Left lung (tissue), 14 donors: ENCODE results near the gene XRCC6. TPM values are rescaled to one million over a fixed set of nuclear protein-coding genes. Genes with fewer than 3 reads are reported as not detected.
A peak's percentile ranks its signal among the peaks of the same experiment; 100 is the strongest.
"Not testable (repeated sequence)": the region's sequence is repeated elsewhere in the genome, so short reads cannot be mapped to it uniquely, and the experiment has no call there.

Source experiments
- ATAC-seq: fragments of 200-7000 bp; cut with Tn5 transposase; one replicate; pipeline ENCODE4 v1.9.1; 2020; ENCODE audit warnings: moderate library complexity
- DNase-seq, 4 donors: peaks; one replicate each; pipeline ENCODE4 v3.0.0-alpha.2; 2013 to 2020
- H3K27ac ChIP-seq, 2 donors: fragments of 200-600 bp; sonication (generic) in 1 of 2; one replicate each; pipeline versions ENCODE4 v1.5.0 to v1.8.0; 2020 to 2021
- H3K27me3 ChIP-seq, 2 donors: fragments of 200-600 bp; sonication (generic) in 1 of 2; one replicate each; pipeline versions ENCODE4 v1.5.0 to v1.8.0; 2020 to 2021
- H3K36me3 ChIP-seq, 2 donors: fragments of 200-600 bp; sonication (generic) in 1 of 2; one replicate each; pipeline versions ENCODE4 v1.5.0 to v1.8.0; 2020 to 2021
- H3K4me1 ChIP-seq, 2 donors: fragments of 200-600 bp; one replicate each; pipeline ENCODE4 v1.8.0; 2021
- H3K4me3 ChIP-seq, 2 donors: fragments of 200-600 bp; sonication (generic) in 1 of 2; one replicate each; pipeline versions ENCODE4 v1.5.0 to v1.8.0; 2020 to 2021; ENCODE audit warnings: mild to moderate bottlenecking in 1 of 2
- H3K9me3 ChIP-seq, 2 donors: fragments of 200-600 bp; sonication (generic) in 1 of 2; one replicate each; pipeline versions ENCODE4 v1.5.0 to v1.8.0; 2020 to 2021
- intact Hi-C, 2 donors: fragments of 100-400 bp; cut with DNase I; formaldehyde crosslinking; loops; one replicate each; pipeline versions ENCODE4 v1.11.2 to v1.14.2; 2022
- long read RNA-seq, 12 donors: library from polyadenylated mRNA in 2 of 12; unstranded in 2 of 12; transcript quantifications; one replicate each; pipeline ENCODE4 v2.0.0 and lab custom pipeline, GENCODE V29; 2019 to 2026
- polyA plus RNA-seq, 6 donors: library from polyadenylated mRNA; unstranded; fragments of 120-200 nt; gene quantifications; one replicate each; pipeline ENCODE4 v1.2.1, GENCODE V29; 2013; ENCODE audit not compliant: insufficient read length in 6 of 6
- total RNA-seq, 2 donors: library from RNA; stranded (reverse); fragmentation: NEBNext Ultra II Directional; extraction: Animal tissue kit (Norgen Biotek cat#: 25700); gene quantifications; one replicate each; pipeline ENCODE4 v1.2.1, GENCODE V29; 2021
- TF ChIP-seq, protein P1 (sequence below), 2 donors: fragments of 200-600 bp; sonication (generic) in 1 of 2; IDR thresholded peaks; one replicate each; pipeline versions ENCODE4 v1.5.0 to v1.8.0; 2021; ENCODE audit warnings: antibody characterized with exemption in 2 of 2
- donor health status: DM: no; HTN: yes; CAD: no.
- donor health status: DM: no; HTN: no; CAD: no.

The XRCC6 gene
- total RNA-seq (100 to 1,000 TPM; 176 to 214 TPM), polyA plus RNA-seq (100 to 1,000 TPM; 326 to 363 (median 345) TPM)
- long read RNA-seq, donor 1, transcript XRCC6-201 (12 exons, 2,709 nt) = minor isoform, 19 of 210 reads
- long read RNA-seq, donor 1, transcript XRCC6-202 (13 exons, 2,296 nt) = major isoform, 65 of 210 reads
- long read RNA-seq, donor 1, partial matches to known transcripts = 125 of 210 reads
- long read RNA-seq, donor 1, other reads (novel, unspliced or antisense) = 0 of 210 reads
- long read RNA-seq, donor 2, transcript XRCC6-201 (12 exons, 2,709 nt) = minor isoform, 10 of 153 reads
- long read RNA-seq, donor 2, transcript XRCC6-202 (13 exons, 2,296 nt) = major isoform, 70 of 153 reads
- long read RNA-seq, donor 2, partial matches to known transcripts = 67 of 153 reads
- long read RNA-seq, donor 2, other reads (novel, unspliced or antisense) = 0 of 153 reads
- long read RNA-seq, donor 3, transcript XRCC6-201 (12 exons, 2,709 nt) = minor isoform, 10 of 107 reads
- long read RNA-seq, donor 3, transcript XRCC6-202 (13 exons, 2,296 nt) = major isoform, 74 of 107 reads
- long read RNA-seq, donor 3, partial matches to known transcripts = 15 of 107 reads
- long read RNA-seq, donor 3, other reads (novel, unspliced or antisense) = 8 of 107 reads
- long read RNA-seq, donor 4, transcript XRCC6-202 (13 exons, 2,296 nt) = major isoform, 102 of 136 reads
- long read RNA-seq, donor 4, transcript XRCC6-201 (12 exons, 2,709 nt) = minor isoform, 16 of 136 reads
- long read RNA-seq, donor 4, partial matches to known transcripts = 10 of 136 reads
- long read RNA-seq, donor 4, other reads (novel, unspliced or antisense) = 6 of 136 reads
- long read RNA-seq, donor 5, transcript XRCC6-202 (13 exons, 2,296 nt) = major isoform, 57 of 129 reads
- long read RNA-seq, donor 5, partial matches to known transcripts = 63 of 129 reads
- long read RNA-seq, donor 5, other reads (novel, unspliced or antisense) = 5 of 129 reads
- long read RNA-seq, donor 6, transcript XRCC6-201 (12 exons, 2,709 nt) = minor isoform, 16 of 141 reads
- long read RNA-seq, donor 6, transcript XRCC6-202 (13 exons, 2,296 nt) = major isoform, 81 of 141 reads
- long read RNA-seq, donor 6, partial matches to known transcripts = 38 of 141 reads
- long read RNA-seq, donor 6, other reads (novel, unspliced or antisense) = 5 of 141 reads
- long read RNA-seq, donor 7, transcript XRCC6-202 (13 exons, 2,296 nt) = major isoform, 59 of 90 reads
- long read RNA-seq, donor 7, transcript XRCC6-201 (12 exons, 2,709 nt) = minor isoform, 10 of 90 reads
- long read RNA-seq, donor 7, partial matches to known transcripts = 9 of 90 reads
- long read RNA-seq, donor 7, other reads (novel, unspliced or antisense) = 12 of 90 reads
- long read RNA-seq, donor 8, transcript XRCC6-202 (13 exons, 2,296 nt) = major isoform, 70 of 98 reads
- long read RNA-seq, donor 8, transcript XRCC6-201 (12 exons, 2,709 nt) = minor isoform, 13 of 98 reads
- long read RNA-seq, donor 8, partial matches to known transcripts = 10 of 98 reads
- long read RNA-seq, donor 8, other reads (novel, unspliced or antisense) = 5 of 98 reads
- long read RNA-seq, donor 9 = 0 reads
- long read RNA-seq, donor 10, transcript XRCC6-201 (12 exons, 2,709 nt) = minor isoform, 10 of 254 reads
- long read RNA-seq, donor 10, transcript XRCC6-202 (13 exons, 2,296 nt) = major isoform, 190 of 254 reads
- long read RNA-seq, donor 10, partial matches to known transcripts = 24 of 254 reads
- long read RNA-seq, donor 10, other reads (novel, unspliced or antisense) = 25 of 254 reads
- long read RNA-seq, donor 11, transcript XRCC6-202 (13 exons, 2,296 nt) = major isoform, 45 of 90 reads
- long read RNA-seq, donor 11, transcript XRCC6-201 (12 exons, 2,709 nt) = minor isoform, 12 of 90 reads
- long read RNA-seq, donor 11, partial matches to known transcripts = 31 of 90 reads
- long read RNA-seq, donor 11, other reads (novel, unspliced or antisense) = 0 of 90 reads
- long read RNA-seq, donor 12, transcript XRCC6-201 (12 exons, 2,709 nt) = minor isoform, 7 of 99 reads
- long read RNA-seq, donor 12, transcript XRCC6-202 (13 exons, 2,296 nt) = major isoform, 53 of 99 reads
- long read RNA-seq, donor 12, partial matches to known transcripts = 30 of 99 reads
- long read RNA-seq, donor 12, other reads (novel, unspliced or antisense) = 7 of 99 reads

- peak; percentile 95 for ATAC-seq
- Histone ChIP-seq H3K27me3 (no peaks in the 10 kb centered on the region), H3K4me1 (peaks cover 17 to 51% of the 10 kb centered on the region in 2 donors), H3K9me3 (no peaks in the 10 kb centered on the region), H3K36me3 (peaks cover 0 to 41% of the 10 kb centered on the region in 2 donors), H3K27ac (peak within 1 kb of the TSS; percentile 93 to 94), H3K4me3 (peak within 1 kb of the TSS; percentile 90 to 96)
- intact Hi-C loops = no loop called here
- peak; percentile 99 to 100 (median 100) for DNase-seq
- TF ChIP-seq, protein P1, sequence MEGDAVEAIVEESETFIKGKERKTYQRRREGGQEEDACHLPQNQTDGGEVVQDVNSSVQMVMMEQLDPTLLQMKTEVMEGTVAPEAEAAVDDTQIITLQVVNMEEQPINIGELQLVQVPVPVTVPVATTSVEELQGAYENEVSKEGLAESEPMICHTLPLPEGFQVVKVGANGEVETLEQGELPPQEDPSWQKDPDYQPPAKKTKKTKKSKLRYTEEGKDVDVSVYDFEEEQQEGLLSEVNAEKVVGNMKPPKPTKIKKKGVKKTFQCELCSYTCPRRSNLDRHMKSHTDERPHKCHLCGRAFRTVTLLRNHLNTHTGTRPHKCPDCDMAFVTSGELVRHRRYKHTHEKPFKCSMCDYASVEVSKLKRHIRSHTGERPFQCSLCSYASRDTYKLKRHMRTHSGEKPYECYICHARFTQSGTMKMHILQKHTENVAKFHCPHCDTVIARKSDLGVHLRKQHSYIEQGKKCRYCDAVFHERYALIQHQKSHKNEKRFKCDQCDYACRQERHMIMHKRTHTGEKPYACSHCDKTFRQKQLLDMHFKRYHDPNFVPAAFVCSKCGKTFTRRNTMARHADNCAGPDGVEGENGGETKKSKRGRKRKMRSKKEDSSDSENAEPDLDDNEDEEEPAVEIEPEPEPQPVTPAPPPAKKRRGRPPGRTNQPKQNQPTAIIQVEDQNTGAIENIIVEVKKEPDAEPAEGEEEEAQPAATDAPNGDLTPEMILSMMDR (IDR thresholded peaks at IDR 0.05) = no peak
Measured at GRCh38 chr22:41621099-41621910, at the start of gene XRCC6. TSS of gene XRCC6 (plus strand) at chr22:41621295. CDS start at chr22:41622005, 710 bp downstream.

GRCh38 chr22:41571786-41572185, 49.3 kb upstream of the XRCC6 start:
- DNase-seq (no peak), ATAC-seq (no peak)
- Histone ChIP-seq H3K4me3 (no peak overlapping the region), H3K36me3 (peaks cover 0 to 21% of the 10 kb centered on the region in 2 donors), H3K9me3 (no peaks in the 10 kb centered on the region), H3K4me1 (no peaks in the 10 kb centered on the region), H3K27ac (no peak overlapping the region), H3K27me3 (no peaks in the 10 kb centered on the region)
- intact Hi-C loops = no loop called here
- TF ChIP-seq, protein P1 (IDR thresholded peaks at IDR 0.05) = no peak

GRCh38 chr22:41572305-41572704, 48.8 kb upstream of the XRCC6 start:
- DNase-seq, H3K4me1 ChIP-seq, H3K9me3 ChIP-seq, intact Hi-C loops, H3K27me3 ChIP-seq, ATAC-seq, H3K27ac ChIP-seq, H3K4me3 ChIP-seq: not testable (repeated sequence)
- peaks cover 0 to 26% of the 10 kb centered on the region in 2 donors for H3K36me3 ChIP-seq

DNA sequence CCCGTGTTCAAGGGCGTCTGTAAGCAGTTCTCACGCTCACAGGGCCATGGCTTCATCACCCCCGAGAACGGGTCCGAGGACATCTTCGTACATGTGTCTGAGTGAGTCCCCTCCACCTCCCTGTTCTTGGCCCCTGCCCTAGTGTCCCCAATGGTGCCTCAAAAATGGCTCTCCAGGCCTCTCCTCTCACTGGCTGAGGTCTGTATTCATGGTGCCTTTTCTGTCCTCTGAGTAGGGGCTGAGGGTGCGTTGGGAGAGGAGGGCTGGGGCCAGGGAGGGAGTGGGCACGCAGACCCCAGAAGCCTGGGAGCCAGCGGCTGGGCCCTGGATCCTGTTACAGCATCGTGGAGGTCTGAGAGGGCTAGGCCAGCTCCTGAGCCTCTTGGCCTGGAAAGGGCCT, 47.4 kb upstream of the XRCC6 start:
- Histone ChIP-seq H3K36me3 (peaks cover 0 to 39% of the 10 kb centered on the region in 2 donors), H3K27ac (no peak overlapping the region), H3K4me3 (no peak overlapping the region), H3K27me3 (no peaks in the 10 kb centered on the region), H3K4me1 (no peaks in the 10 kb centered on the region), H3K9me3 (no peaks in the 10 kb centered on the region)
- intact Hi-C loops = no loop called here
- TF ChIP-seq, protein P1 (IDR thresholded peaks at IDR 0.05) = no peak
- DNase-seq (no peak), ATAC-seq (no peak)
